ENCODE measurements around the gene MACROH2A1.

DNA sequence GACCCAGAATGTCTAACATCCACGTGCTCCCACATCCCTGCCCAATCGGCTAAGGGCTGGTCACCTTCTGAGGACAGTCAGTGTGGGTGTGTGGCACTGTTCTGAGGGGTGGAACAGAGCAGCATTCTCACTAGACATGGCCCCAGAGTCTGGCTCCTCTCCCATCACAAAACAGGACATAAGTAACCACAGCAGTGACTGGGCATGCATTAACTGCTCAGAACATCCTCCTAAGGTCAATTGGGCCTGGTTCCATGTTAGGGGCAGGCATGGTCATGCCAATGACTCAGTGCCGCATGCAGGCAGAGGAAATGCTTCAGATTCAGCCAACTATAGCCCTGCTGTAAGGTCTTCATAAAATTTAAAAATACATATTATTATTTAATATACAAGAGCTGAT is 12.9 kb downstream of the MACROH2A1 start:
- TF ChIP-seq, protein P1, sequence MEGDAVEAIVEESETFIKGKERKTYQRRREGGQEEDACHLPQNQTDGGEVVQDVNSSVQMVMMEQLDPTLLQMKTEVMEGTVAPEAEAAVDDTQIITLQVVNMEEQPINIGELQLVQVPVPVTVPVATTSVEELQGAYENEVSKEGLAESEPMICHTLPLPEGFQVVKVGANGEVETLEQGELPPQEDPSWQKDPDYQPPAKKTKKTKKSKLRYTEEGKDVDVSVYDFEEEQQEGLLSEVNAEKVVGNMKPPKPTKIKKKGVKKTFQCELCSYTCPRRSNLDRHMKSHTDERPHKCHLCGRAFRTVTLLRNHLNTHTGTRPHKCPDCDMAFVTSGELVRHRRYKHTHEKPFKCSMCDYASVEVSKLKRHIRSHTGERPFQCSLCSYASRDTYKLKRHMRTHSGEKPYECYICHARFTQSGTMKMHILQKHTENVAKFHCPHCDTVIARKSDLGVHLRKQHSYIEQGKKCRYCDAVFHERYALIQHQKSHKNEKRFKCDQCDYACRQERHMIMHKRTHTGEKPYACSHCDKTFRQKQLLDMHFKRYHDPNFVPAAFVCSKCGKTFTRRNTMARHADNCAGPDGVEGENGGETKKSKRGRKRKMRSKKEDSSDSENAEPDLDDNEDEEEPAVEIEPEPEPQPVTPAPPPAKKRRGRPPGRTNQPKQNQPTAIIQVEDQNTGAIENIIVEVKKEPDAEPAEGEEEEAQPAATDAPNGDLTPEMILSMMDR (IDR thresholded peaks at IDR 0.05; ENCODE audit: insufficient read depth, low read length, poor library complexity, severe bottlenecking): no peak
- no peak for TF ChIP-seq EZH2phosphoT487 (conservative IDR thresholded peaks at IDR 0.05; ENCODE audit: low read length)
